ENCODE data around the gene RAD21L1.
A peak's percentile ranks its signal among the peaks of the same experiment; 100 is the strongest.

RAD21L1 gene

GRCh38 chr20:1232286-1233111 is 6.7 kb downstream of the RAD21L1 start:
- CTCF ChIA-PET = no interaction called here

GRCh38 chr20:1240549-1240948 is 14.7 kb downstream of the RAD21L1 start:
- TF ChIP-seq CTCF (IDR thresholded peaks at IDR 0.05; ENCODE audit: insufficient read depth, low read length, missing control alignments) = no peak
- no peak for DNase-seq (ENCODE audit: low read depth, low spot score)
- POLR2A ChIA-PET = no interaction called here
- CTCF ChIA-PET = interaction anchor here (1.5 kb wide), 2 partner anchors 27 to 132 kb away, joined by 3 read pairs; no protein-coding TSS in a partner anchor
- no peak overlapping the region for H3K4me3 ChIP-seq (ENCODE audit: low read depth, low read length)

More at GRCh38 chr20:1232286-1233111, 6.7 kb downstream of the RAD21L1 start:
- no peak for DNase-seq (ENCODE audit: low read depth, low spot score)
- POLR2A ChIA-PET = no interaction called here
- no peak for TF ChIP-seq CTCF (IDR thresholded peaks at IDR 0.05; ENCODE audit: insufficient read depth, low read length, missing control alignments)
- H3K4me3 ChIP-seq (ENCODE audit: low read depth, low read length) = no peak overlapping the region

GRCh38 chr20:1241456-1241855 is 15.6 kb downstream of the RAD21L1 start:
- no peak overlapping the region for H3K4me3 ChIP-seq (ENCODE audit: low read depth, low read length)
- no peak for TF ChIP-seq CTCF (IDR thresholded peaks at IDR 0.05; ENCODE audit: insufficient read depth, low read length, missing control alignments)
- ChIA-PET POLR2A (no interaction called here), CTCF (interaction anchor here (0.6 to 1.8 kb wide), 3 partner anchors 25 to 226 kb away, joined by 3 to 5 read pairs (median 3); no protein-coding TSS in a partner anchor)
- no peak for DNase-seq (ENCODE audit: low read depth, low spot score)

GRCh38 chr20:1242099-1242498 is 16.3 kb downstream of the RAD21L1 start:
- POLR2A ChIA-PET = no interaction called here
- no peak overlapping the region for H3K4me3 ChIP-seq (ENCODE audit: low read depth, low read length)
- TF ChIP-seq CTCF (IDR thresholded peaks at IDR 0.05; ENCODE audit: insufficient read depth, low read length, missing control alignments) = no peak
- no peak for DNase-seq (ENCODE audit: low read depth, low spot score)
- CTCF ChIA-PET = interaction anchor here (0.6 to 1.8 kb wide), 3 partner anchors 25 to 226 kb away, joined by 3 to 5 read pairs (median 3); no protein-coding TSS in a partner anchor

- H3K4me3 ChIP-seq (ENCODE audit: low read depth, low read length) = no peak overlapping the region
- ChIA-PET CTCF (interaction anchor here (1.8 kb wide), 1 partner anchor 225 kb away, joined by 5 read pairs; no protein-coding TSS in a partner anchor), POLR2A (interaction anchor here (0.6 kb wide), 1 partner anchor 92 kb away, joined by 5 read pairs; no protein-coding TSS in a partner anchor)
- DNase-seq (ENCODE audit: low read depth, low spot score) = peak; percentile 59
- no peak for TF ChIP-seq CTCF (IDR thresholded peaks at IDR 0.05; ENCODE audit: insufficient read depth, low read length, missing control alignments)
Observed at GRCh38 chr20:1242530-1242929, 16.7 kb downstream of the RAD21L1 start.

GRCh38 chr20:1245578-1245977 is 19.7 kb downstream of the RAD21L1 start:
- no peak overlapping the region for H3K4me3 ChIP-seq (ENCODE audit: low read depth, low read length)
- no peak for DNase-seq (ENCODE audit: low read depth, low spot score)
- TF ChIP-seq CTCF (IDR thresholded peaks at IDR 0.05; ENCODE audit: insufficient read depth, low read length, missing control alignments) = no peak
- ChIA-PET CTCF (no interaction called here), POLR2A (no interaction called here)

All from AG04449 (cell line).